Spleen (tissue), 7 donors: ENCODE data around the gene LYPLA2.

ENCODE experiments used
- CTCF ChIP-seq, 11 experiments: fragments of 200-600 bp in 7 of 11; fragments of 450-650 bp in 4 of 11; sonication (generic) in 4 of 11; IDR thresholded peaks in 8 of 11; conservative IDR thresholded peaks in 3 of 11; 1 replicate in 7 of 11; 2 replicates in 4 of 11; pipeline versions ENCODE4 v1.4.0 to v1.8.0; 2016 to 2021; ENCODE audit warnings: antibody characterized with exemption in 11 of 11, inconsistent platforms in 4 of 11, mild to moderate bottlenecking in 1 of 11
- POLR2A ChIP-seq, 3 donors: fragments of 450-650 bp; IDR thresholded peaks; one replicate each; pipeline ENCODE4 v1.5.1; 2017; ENCODE audit warnings: antibody characterized with exemption in 3 of 3, mild to moderate bottlenecking in 1 of 3
- donor health status: DM: no; HTN: no; CAD: no; lungs with moderate emphysema.
- donor health status: DM: no; HTN: no; CAD: no.
- donor health status: DM: no; HTN: no; CAD: no.

GRCh38 chr1:23816361-23816760 lies 25.4 kb downstream of the LYPLA2 start:
- TF ChIP-seq CTCF (IDR thresholded peaks at IDR 0.05 in 8 of 11, conservative IDR thresholded peaks at IDR 0.05 in 3 of 11) (no peak), POLR2A (IDR thresholded peaks at IDR 0.05) (no peak)
